NCI-H774 (cell line): ENCODE measurements around the gene ADAM12.

ENCODE experiments used
- DNase-seq: peaks from one replicate; lab custom pipeline; 2025; lab: John Stamatoyannopoulos, UW

Gene ADAM12

DNA sequence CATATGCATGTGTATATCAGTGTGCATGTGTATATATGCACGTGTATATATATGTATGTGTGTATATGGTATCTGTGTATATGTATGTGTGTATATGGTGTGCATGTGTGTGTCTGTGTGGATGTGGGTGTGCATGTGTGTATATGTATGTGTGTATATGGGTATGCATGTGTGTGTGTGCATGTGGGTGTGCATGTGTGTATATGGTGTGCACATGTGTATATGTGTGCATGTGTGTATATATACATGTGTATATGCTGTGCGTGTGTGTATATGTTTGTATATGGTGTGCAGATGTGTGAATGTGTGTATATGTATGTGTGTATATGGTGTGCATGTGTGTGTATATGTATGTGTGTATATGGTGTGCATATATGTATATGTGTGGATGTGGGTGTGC is 245.2 kb downstream of the ADAM12 start:
- no peak for DNase-seq

DNA sequence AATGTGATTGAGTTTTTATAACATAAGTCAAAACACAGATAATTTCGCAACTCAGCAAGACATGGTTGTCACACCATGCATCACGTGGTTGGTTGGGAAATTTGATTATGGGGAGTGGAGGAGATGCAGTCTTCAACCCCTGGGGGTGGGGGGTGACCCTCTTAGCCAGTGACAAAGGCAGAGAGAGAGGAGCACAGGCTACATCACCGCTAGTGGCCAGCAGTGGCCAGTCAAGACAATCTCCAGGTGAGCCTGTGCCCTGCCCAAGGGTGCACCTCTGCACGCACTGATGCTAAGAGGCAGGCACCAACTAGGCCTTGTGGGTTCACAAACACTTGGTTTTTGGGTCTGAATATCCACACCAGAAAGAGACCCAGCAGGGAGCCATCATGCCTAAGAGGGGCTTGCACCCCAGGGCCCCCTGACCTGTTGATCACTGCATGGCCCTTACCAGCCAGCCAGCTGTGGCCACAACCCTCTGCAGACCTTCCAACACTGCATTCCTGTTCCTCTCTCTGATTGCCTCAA is 247.5 kb downstream of the ADAM12 start:
- no peak for DNase-seq

DNA sequence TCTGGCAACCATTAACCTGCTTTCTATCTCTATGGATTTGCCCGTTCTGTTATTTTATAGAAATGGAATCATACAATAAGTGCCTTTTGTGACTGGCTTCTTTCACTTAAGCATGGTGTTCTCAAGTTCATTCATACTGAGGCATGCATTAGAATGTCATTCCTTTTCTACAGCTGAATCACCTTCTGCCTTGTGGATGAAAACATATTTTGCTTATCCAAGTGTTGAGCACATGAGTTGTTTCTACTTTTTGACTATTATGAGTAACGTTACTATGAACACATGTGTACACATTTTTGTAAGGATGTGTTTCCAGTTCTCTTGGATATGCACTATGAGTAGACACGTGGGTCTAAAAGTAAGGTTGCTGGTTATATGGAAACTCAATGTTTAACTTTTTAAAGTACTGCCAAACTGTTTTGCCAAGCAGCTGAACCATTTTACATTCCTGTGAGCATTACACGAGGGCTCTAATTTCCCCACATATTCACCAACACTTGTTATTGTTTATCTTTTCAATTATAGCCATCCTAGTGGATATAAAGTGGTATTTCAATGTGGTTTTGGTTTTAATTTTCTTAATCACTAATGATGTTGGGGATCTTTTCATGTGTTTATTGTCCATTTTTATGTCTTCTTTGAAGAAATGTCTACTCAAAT is 250.6 kb downstream of the ADAM12 start:
- no peak for DNase-seq

DNA sequence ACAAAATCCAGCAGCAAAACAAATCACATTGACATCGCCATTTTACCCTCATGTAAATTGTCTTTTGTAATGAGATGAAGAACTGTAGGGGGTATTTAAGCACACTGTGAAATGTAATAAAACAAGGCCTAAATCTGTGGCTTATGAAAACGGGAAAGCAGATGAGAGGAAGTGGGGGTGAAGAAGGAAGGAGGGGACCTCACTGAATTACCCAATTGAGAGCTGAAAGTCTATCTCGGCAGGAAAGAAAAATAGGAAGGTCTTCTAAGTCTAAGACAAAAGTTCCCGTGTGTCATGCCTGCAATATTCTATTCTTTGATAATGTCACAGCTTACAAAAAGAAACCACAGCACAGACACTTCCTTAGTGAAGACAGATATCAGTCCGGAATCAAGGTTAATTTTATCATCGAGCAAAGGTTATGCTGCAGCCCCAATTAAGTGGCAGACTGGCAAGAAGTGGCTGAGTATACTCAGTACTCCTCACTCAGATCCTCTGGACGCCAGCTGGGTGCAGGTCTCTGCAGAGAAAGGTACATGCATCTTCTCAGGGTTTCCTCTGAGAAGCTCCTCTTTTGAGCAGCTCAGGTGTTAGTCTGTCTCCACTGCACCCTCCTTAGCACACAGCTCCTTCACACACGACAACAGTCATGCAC is 252.2 kb downstream of the ADAM12 start:
- DNase-seq = no peak

DNA sequence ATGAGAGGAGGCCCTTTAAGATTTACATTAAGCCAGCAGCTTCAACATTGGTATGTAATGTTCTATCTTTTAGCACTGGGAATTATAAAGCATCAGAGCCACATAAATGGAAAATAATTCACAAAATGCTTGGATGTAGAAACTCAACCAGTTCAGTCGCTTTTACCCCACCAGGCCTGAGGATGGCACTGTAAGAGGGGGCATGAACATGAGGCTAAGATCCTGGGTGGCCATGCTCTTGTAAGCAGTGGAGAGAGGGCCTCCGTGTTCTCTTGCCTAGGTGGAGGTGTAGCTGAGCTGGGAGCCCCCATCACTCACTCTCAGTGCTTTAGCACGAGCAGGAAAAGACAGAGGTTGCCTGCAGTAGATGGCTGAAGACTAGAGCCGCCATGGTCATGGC is 253.1 kb downstream of the ADAM12 start:
- DNase-seq = no peak

DNA sequence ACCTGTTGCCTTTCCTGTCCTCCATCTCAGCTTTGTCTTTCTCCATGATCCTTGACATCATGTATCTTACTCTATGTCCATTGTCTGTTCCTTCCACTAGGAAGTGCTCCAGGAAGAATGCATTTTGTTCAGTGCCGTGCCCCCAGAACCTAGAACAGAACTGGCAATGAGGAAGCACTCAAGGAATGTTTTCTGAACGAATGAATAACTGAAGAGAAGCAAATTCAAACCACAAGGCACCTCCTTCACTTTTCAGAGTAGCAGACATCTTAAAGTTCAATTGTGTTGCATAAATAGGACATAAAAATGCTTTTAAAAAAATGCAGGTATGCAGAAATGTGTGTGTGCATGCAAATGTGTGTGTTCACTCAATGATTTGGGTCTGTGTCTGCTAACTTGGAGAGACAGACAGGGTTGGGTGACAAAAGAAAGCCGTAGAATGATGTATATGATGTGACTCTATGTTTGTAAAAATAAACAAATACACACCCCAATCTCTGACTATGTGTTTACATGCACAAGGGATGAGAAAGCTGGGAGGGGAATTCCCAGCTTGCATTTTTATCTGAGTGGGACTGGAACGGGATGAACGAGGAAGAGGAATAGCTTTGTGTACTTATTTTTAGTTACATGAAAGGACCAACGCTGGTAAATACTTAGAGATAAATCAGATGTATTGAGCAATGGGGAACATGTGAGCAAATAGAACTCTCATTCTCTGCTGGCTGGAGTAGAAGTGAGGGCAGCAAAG is 254.2 kb downstream of the ADAM12 start:
- DNase-seq = no peak

DNA sequence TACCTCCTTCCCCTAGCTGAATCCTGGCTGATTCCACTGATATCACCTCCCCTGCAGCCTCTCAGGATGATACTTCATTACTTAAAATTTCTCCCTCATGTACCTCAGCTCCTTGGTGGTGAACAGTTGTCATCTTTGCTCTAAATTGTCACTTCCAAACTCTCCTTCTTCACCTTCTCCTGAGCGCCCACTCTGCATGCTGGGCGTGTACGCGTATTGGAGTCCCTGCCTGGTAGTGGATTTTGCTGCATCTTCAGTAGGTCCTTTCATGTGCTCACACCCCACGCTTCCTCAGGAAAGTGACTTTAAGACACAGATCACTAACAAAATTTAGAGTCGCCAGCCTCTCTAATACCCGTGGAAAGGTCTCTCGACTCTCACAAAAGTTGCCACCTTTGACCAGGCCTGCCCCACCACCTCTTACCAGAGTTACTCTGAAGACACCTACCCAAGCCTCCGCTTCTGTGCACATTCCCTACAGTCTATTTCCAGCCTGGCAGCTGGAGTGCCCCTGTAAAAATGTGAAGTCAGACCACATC is 255.1 kb downstream of the ADAM12 start:
- no peak for DNase-seq

DNA sequence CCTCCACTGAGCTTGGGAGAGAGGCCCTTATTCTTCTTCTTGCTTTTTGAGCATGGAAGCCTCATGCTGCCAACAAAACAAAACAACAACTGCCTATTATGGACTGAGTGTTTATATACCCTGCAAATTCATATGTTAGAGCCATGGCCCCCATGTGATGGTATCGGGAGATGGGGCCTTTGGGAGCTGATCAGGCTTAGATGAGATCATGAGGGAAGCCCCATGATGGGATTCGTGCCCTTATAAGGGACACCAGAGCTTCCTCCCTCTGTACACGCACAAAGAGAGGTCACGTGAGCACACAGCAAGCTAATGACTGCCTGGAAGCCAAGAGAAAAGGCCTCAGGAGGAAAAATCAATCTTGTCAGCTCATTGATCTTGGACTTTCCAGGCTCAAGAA is 256.9 kb downstream of the ADAM12 start:
- no peak for DNase-seq

DNA sequence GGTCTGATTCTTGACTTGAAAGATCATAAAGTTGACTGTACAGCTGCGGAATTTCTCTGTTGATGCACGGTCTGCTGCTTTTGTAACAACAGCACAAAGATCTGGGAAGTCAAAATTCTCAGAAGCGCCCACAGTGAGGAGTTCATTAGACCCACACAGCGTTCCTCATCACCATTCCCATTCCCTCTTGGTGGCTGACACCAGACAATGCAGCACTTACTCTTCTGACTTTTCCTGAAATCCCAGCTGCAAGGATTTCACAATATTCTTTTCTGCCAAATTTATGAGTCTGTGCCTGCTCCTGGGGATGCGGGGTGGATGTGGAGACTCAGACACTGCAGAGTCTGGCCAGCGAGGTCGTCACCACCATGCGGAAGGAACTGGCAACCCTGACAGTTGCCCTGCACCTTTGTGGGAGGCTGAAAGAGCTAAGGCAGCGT is 258.0 kb downstream of the ADAM12 start:
- DNase-seq = no peak

DNA sequence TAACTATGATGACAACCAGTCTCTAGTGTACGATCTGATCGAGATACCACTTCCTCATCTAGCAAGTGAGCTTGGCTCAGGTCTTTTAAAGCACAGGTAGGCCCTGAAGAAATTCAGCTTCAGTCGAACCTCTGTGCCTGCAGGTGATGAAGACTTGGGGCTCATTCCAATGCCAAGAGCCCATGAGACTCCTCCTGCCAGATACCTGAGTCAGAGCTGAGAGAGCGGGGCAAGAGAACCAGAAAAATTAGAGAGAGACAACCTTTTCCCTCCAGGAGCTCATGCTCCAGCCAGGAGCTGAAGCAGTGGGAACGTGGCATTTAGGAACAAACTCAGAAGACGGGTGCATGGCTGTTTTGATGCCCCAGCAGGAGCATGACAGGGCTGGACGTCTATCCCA is 259.3 kb downstream of the ADAM12 start:
- DNase-seq = no peak

DNA sequence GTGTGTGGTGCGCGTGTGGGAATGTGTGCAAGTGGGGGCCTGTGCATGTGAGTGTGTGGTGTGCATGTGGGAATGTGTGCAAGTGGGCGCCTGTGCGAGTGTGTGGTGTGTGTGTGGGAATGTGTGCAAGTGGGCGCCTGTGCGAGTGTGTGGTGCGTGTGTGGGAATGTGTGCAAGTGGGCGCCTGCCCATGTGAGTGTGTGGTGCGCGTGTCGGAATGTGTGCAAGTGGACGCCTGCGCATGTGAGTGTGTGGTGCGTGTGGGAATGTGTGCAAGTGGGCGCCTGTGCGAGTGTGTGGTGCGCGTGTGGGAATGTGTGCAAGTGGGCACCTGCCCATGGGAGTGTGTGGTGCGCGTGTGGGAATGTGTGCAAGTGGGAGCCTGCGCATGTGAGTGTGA is 259.7 kb downstream of the ADAM12 start:
- DNase-seq = no peak

DNA sequence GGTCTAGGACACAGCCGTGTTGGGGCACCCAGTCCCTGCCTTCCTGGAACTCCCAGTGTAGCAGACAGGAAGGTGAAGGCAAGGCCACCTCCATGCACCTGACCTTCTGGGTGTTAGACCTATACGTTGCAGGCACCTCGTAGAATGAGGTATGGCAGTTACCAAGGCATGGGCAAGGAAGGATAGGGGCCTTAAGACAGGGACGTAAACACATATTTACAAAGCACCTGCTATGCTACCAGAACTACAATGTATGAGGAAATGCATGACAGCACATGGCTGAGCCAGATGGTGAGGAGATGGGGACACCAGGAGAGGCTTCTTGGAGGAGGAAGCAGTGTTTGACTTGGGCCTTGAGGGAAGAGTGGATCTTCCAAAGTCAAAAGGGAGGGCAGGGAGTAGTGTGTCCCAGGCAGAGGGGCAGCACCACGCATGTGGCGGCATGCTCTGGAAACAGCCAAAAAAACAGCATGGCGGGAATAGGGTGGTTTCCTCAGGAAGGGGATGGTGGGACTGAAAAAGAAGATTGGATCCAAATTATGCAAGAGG is 260.7 kb downstream of the ADAM12 start:
- DNase-seq = no peak

DNA sequence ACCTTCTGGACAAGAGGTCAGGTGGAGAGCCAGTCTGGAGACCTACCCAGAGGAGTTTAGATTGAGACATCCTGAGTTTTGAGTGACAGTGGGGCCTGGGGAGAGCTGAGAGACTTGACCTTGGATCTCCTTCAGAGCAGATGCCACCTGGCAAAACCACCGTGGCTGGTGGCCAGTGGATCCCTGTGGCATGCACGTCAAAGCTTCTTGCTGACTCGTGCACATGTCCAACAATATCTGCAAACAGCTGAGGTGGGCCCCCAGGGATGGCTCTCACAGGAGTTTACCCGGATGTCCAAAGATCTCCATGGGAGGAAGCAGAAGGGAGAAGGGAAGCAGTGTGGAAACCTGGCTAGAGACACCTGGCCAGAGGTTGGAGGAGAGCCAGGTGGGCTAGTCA is 261.4 kb downstream of the ADAM12 start:
- DNase-seq = no peak

DNA sequence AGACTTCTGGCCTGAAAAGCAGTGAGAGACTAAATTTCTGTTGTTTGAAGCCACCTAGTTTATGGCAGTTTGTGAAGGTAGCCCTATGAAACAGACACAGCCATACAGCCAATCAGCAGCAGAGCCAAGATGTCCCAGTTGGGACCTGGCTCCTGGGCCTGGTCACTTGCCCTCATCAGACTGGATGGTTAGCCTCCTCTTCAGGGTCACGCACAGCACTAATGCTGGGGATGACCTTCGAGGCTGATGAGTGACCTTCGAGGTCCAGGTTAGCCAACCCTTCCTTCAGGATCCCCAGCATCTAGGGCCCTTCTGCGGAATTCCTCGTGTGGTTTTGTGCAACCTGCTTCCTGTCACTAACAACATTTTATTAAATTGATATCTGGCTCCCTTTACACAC is 262.3 kb downstream of the ADAM12 start:
- DNase-seq = no peak

DNA sequence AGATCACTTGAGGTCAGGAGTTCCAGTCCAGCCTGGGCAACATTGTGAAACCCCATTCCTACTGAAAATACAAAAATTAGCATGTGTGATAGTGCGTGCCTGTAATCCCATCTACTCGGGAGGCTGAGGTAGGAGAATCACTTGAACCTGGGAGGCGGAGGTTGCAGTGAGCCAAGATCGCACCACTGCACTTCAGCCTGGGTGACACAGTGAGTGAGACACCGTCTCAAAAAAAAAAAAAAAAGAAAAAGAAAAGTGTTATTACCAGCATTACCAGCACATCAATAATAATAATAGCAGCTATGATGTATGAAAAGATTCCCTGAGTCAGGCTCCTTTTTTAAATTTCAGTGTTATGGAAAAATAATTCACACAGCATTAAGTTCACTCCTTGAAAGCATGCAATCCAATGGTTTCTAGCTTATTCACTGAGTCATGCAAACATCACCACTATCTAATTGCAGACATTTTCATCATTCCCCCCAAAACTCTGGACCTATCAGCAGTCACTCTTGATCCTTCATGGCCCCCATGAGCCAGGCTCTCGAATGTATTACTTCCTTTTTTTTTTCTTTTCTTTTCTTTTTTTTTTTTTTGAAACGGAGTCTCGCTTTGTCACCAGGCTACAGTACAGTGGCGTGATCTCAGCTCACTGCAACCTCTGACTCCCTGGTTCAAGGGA is 263.5 kb downstream of the ADAM12 start:
- no peak for DNase-seq

DNA sequence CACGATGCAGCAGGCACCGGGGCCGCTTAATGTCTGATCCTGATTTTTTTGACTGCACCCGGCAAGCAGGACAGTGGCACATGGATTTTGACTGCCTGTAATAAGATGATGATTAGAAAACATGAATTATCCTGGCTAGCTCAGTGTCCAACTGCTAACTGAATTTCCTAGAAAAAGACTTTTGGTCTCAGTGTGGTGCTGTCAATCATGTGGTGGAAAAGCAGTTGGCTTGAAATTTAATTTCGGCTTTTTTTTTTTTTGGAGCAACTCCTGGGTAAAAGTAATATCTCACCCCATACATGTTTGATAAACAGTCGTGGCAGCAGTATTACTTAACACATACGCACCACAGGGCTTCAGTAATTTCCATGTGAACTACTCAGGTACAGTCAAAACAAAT is 264.2 kb downstream of the ADAM12 start:
- no peak for DNase-seq

DNA sequence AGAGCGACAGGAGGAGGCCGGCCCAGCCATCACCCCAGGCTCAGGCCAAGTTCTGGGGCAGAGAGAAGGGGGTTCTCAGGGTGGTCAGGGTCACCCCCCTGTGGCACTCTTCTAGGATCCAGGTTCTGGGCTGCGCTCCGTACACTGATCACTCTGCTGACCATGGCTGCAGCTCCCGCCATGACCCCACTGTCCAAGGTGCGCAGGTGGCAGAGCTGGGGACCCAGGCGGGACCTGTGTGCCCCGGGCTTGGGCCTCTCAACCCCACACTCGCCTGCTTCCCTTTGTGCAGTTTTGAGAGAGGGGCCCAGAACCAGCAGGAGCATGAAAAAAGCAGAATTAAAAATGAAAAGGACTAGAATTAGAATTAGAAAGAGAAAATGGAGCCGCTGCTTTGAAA is 264.8 kb downstream of the ADAM12 start:
- no peak for DNase-seq

DNA sequence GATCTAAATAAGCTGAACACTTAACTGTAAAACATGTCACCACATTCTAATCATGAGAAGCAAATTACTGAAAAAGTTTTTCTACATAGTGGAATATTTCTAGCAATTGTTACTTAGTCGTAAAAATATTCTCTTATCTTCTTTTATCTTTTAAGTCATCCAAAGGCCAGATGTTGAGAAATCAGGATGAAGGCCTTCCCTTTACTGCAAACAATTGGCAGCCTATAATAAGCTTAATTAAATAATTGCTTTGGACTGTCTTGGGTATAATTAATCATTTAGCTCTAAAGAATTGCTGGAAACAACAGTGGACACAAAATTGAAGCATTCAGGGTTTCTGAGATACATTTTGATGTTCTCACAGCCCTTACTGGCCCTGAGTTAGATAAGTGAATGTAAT is 265.4 kb downstream of the ADAM12 start:
- DNase-seq = no peak

DNA sequence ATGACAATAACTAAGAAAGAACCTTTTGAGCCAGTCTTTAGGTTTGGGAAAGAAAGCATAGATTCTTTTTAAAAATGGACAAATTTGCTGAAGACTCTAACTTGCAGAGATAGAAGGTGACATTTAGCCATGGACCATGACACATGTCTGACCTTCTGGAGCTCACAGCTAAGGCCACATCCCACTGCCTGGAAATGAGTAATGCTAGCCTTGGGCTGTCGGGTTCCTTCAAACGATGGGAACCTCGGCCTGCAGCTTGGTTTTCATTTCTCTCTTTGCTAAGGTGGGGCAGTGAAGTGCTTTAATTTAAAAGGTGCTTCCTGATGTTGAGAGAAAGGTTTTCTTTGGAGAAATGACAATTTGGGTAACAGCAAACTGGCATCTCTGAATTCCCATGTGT is 268.7 kb downstream of the ADAM12 start:
- DNase-seq = no peak

DNA sequence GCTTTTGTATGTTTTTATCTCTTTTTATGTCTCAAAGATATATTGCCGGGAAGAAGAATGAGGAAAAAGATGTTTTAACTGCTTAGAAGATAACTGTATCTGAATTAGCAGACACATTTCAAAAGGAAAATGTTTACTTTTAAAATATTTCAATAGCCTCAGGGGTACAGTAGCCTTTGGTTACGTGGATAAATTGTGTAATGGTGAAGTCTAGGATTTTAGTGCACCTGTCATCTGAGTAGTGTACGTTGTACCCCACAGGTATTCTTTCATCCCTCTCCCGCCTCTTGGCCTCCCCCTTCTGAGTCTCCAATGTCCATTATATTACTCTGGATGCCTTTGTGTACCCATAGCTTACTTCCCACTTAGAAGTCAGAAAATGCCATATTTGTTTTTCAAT is 269.8 kb downstream of the ADAM12 start:
- DNase-seq = no peak

DNA sequence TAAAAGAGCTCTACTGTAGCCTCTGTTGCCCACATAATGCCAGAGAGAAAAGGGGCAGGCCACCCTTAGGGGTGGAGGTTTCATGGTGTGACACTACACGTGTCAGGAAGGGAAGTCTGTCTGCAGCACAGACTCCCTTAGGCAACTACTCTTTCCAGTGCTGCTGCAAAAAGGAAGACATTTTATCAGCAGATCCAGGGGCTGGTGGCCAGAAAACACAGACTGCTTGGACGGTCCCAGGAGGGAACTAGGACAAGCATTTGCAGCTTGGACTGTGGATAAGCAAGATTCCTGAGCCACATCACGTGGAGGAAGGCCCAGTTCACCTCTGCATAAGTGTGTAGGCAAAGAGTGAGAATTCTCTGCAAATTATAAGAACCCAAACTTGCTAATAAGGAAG is 271.1 kb downstream of the ADAM12 start:
- DNase-seq = no peak

DNA sequence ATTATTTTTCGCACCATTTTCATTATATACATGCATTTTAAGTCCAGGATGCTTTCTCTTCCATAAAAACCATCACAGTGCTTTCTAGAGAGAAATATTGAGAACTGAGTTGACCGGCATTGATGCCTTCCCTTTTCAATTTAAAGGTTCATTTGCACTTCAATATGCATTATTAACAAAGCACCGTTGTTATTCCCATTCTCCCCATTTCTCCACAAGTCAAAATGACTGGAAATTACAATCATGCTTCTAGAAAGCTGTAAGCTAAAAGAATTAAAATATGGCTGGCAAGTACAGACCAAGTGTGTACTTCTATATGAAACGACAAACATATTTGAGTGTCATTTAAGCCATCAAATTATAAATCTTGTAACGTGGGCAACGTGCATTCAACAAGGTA is 272.4 kb downstream of the ADAM12 start:
- DNase-seq = no peak
